ENCODE measurements around the gene FKBP1A.

GRCh38 chr20:1331801-1332453 is 60.9 kb downstream of the FKBP1A start:
- TF ChIP-seq POLR2A (IDR thresholded peaks at IDR 0.05; ENCODE audit: low read depth, low read length) (no peak), CTCF (IDR thresholded peaks at IDR 0.05; ENCODE audit: extremely low read depth in 1 of 2, insufficient read depth in 1 of 2, low read depth in 1 of 2, low read length in 2 of 2) (no peak), GATA2 (IDR thresholded peaks at IDR 0.05; ENCODE audit: insufficient read depth, insufficient read length, low read depth, low read length) (no peak), EZH2 (IDR thresholded peaks at IDR 0.05; ENCODE audit: borderline replicate concordance, low read depth, low read length, severe bottlenecking) (no peak)

All from endothelial cell of umbilical vein (primary cell).